Neural progenitor cell (in vitro differentiated cells): ENCODE results near the gene LPAR5. TPM values are rescaled to one million over a fixed set of nuclear protein-coding genes. Genes with fewer than 3 reads are reported as not detected.

Source experiments
- DNase-seq: peaks from one replicate; pipeline ENCODE4 v3.0.0-alpha.2; 2016; ENCODE audit warnings: low spot score
- H2AFZ ChIP-seq: fragments of 200-600 bp; sonication (generic); replicated peaks from 2 replicates; pipeline ENCODE4 v1.6.1; 2016; ENCODE audit warnings: antibody characterized with exemption
- H3F3A ChIP-seq: fragments of 200-600 bp; sonication (generic); 2 replicates; pipeline ENCODE4 v1.6.1; 2016; ENCODE audit warnings: antibody characterized with exemption, low read depth
- H3K27ac ChIP-seq: fragments of 200-600 bp; sonication (generic); 2 replicates; pipeline ENCODE4 v1.5.1; 2016; ENCODE audit warnings: mild to moderate bottlenecking
- H3K27me3 ChIP-seq: fragments of 200-600 bp; sonication (generic); 2 replicates; pipeline ENCODE4 v1.6.1; 2016; ENCODE audit warnings: mild to moderate bottlenecking, moderate library complexity
- H3K36me3 ChIP-seq: fragments of 200-600 bp; sonication (generic); 2 replicates; pipeline ENCODE4 v1.5.1; 2016
- H3K4me1 ChIP-seq: fragments of 200-600 bp; sonication (generic); 2 replicates; pipeline ENCODE4 v1.6.1; 2016; ENCODE audit warnings: mixed run types
- H3K4me2 ChIP-seq: fragments of 200-600 bp; sonication (generic); 2 replicates; pipeline ENCODE4 v1.6.1; 2016
- H3K4me3 ChIP-seq: fragments of 200-600 bp; sonication (generic); 2 replicates; pipeline ENCODE4 v1.5.1; 2016
- H3K79me2 ChIP-seq: fragments of 200-600 bp; sonication (generic); 2 replicates; pipeline ENCODE4 v1.6.1; 2016; ENCODE audit warnings: low read depth
- H3K9ac ChIP-seq: fragments of 200-600 bp; sonication (generic); 2 replicates; pipeline ENCODE4 v1.6.1; 2016
- H3K9me3 ChIP-seq: fragments of 200-600 bp; sonication (generic); 2 replicates; pipeline ENCODE4 v1.5.1; 2016; ENCODE audit warnings: low read depth
- H4K20me1 ChIP-seq: fragments of 200-600 bp; sonication (generic); 2 replicates; pipeline ENCODE4 v1.6.1; 2016; ENCODE audit warnings: low read depth
- H3K27ac Mint-ChIP-seq: 3 replicates; pipeline ENCODE4 v1.8.0; 2021; ENCODE audit warnings: mixed read lengths
- H3K27me3 Mint-ChIP-seq: 2 replicates; pipeline ENCODE4 v1.8.0; 2022; ENCODE audit warnings: low read depth, mild to moderate bottlenecking, inconsistent platforms, moderate library complexity, mixed read lengths; ENCODE audit not compliant: insufficient read depth
- H3K36me3 Mint-ChIP-seq: 3 replicates; pipeline ENCODE4 v1.8.0; 2021; ENCODE audit warnings: mixed read lengths
- H3K4me1 Mint-ChIP-seq: 3 replicates; pipeline ENCODE4 v1.8.0; 2021; ENCODE audit warnings: mixed read lengths
- H3K4me3 Mint-ChIP-seq: 3 replicates; pipeline ENCODE4 v1.8.0; 2021; ENCODE audit warnings: mild to moderate bottlenecking, moderate library complexity, mixed read lengths
- H3K9me3 Mint-ChIP-seq: 3 replicates; pipeline ENCODE4 v1.8.0; 2020; ENCODE audit warnings: mixed read lengths
- CTCF ChIP-seq: fragments of 200-600 bp; sonication (generic); IDR thresholded peaks from 2 replicates; pipeline ENCODE4 v1.5.1; 2017; ENCODE audit warnings: antibody characterized with exemption, mild to moderate bottlenecking
- EZH2 ChIP-seq: fragments of 200-600 bp; sonication (generic); IDR thresholded peaks from 2 replicates; pipeline ENCODE4 v1.6.1; 2017; ENCODE audit warnings: antibody characterized with exemption, mild to moderate bottlenecking, moderate library complexity
- EZH2phosphoT487 ChIP-seq: fragments of 200-600 bp; sonication (generic); IDR thresholded peaks from 2 replicates; pipeline ENCODE4 v1.6.1; 2017; ENCODE audit warnings: antibody characterized with exemption
- small RNA-seq: library from RNA; depleted of rRNA; stranded (forward); fragments of <200 nt; gene quantifications from one replicate; pipeline ENCODE3, GENCODE V24; 2015
- total RNA-seq: library from RNA; depleted of rRNA; stranded (reverse); fragments of >200 nt; gene quantifications from 2 replicates; pipeline ENCODE4 v1.2.3, GENCODE V29; 2015; ENCODE audit warnings: low replicate concordance

Gene LPAR5
- total RNA-seq, 1 donor from 2014 or later: 0.04 TPM

- Histone ChIP-seq H3K36me3 (peaks cover 20% of the 10 kb centered on the region), H3K4me2 (no peak overlapping the region), H3K9ac (no peak overlapping the region), H4K20me1 (peaks cover 8% of the 10 kb centered on the region), H3K27me3 (no peaks in the 10 kb centered on the region), H2AFZ (no peak overlapping the region), H3K9me3 (no peaks in the 10 kb centered on the region), H3K79me2 (peaks cover 32% of the 10 kb centered on the region), H3F3A (peaks cover 64% of the 10 kb centered on the region), H3K27ac (no peak overlapping the region), H3K4me1 (peaks cover 6% of the 10 kb centered on the region), H3K4me3 (no peak overlapping the region)
- Mint-ChIP-seq H3K27me3 (no peaks in the 10 kb centered on the region), H3K4me3 (peak overlapping the region; percentile 99), H3K9me3 (peaks cover 2% of the 10 kb centered on the region), H3K27ac (no peak overlapping the region), H3K36me3 (peaks cover 40% of the 10 kb centered on the region), H3K4me1 (peaks cover 14% of the 10 kb centered on the region)
- DNase-seq: no peak
- no peak for TF ChIP-seq EZH2
- no peak for TF ChIP-seq CTCF
- TF ChIP-seq EZH2phosphoT487: no peak
Observed at GRCh38 chr12:6569312-6569711, 66.4 kb downstream of the LPAR5 start.

Small RNA genes within 50 kb of the gene (small RNA-seq; reads per million reads assigned to genes)
- 50.0 reads per million, percentile 98 among the genes with 10 or more reads in this experiment for gene SCARNA11

Other genes starting within 250 kb of the LPAR5 start
- 0.43 TPM in 1 of 2 replicates, not detected in the other for gene CD27, start 191.0 kb downstream of the LPAR5 start, total RNA-seq
- gene TAPBPL, start 183.9 kb downstream of the LPAR5 start, total RNA-seq: 0.56 TPM in 1 of 2 replicates, not detected in the other
- gene VAMP1, start 165.3 kb downstream of the LPAR5 start, total RNA-seq: 14.3 and 23.1 TPM in 2 replicates
- 95.2 and 143 TPM in 2 replicates for gene MRPL51, start 142.7 kb downstream of the LPAR5 start, total RNA-seq
- 113 and 120 TPM in 2 replicates for gene NCAPD2, start 141.9 kb downstream of the LPAR5 start, total RNA-seq
- 3,866 and 6,177 TPM in 2 replicates for gene GAPDH, start 101.4 kb downstream of the LPAR5 start, total RNA-seq
- gene IFFO1, start 79.9 kb downstream of the LPAR5 start, total RNA-seq: 9.9 and 21.1 TPM in 2 replicates
- gene NOP2, start 67.7 kb downstream of the LPAR5 start, total RNA-seq: 43.8 and 47.8 TPM in 2 replicates
- 381 and 412 TPM in 2 replicates for gene CHD4, start 28.6 kb downstream of the LPAR5 start, total RNA-seq
- gene ACRBP, start 11.5 kb upstream of the LPAR5 start, total RNA-seq: 2.7 and 3.8 TPM in 2 replicates
- 101 and 135 TPM in 2 replicates for gene ING4, start 27.2 kb upstream of the LPAR5 start, total RNA-seq
- 38.0 and 52.0 TPM in 2 replicates for gene ZNF384, start 53.4 kb upstream of the LPAR5 start, total RNA-seq
- gene PIANP, start 64.9 kb upstream of the LPAR5 start, total RNA-seq: 0.32 and 1.7 TPM in 2 replicates
- gene COPS7A, start 88.1 kb upstream of the LPAR5 start, total RNA-seq: 24.5 and 41.8 TPM in 2 replicates
- 120 and 164 TPM in 2 replicates for gene MLF2, start 117.2 kb upstream of the LPAR5 start, total RNA-seq
- gene PTMS, start 130.4 kb upstream of the LPAR5 start, total RNA-seq: 134 and 608 TPM in 2 replicates
- 0.45 and 2.9 TPM in 2 replicates for gene LAG3, start 136.6 kb upstream of the LPAR5 start, total RNA-seq
- gene CD4, start 153.6 kb upstream of the LPAR5 start, total RNA-seq: 2.0 and 2.5 TPM in 2 replicates
- 10.0 and 27.6 TPM in 2 replicates for gene GPR162, start 185.9 kb upstream of the LPAR5 start, total RNA-seq
- 14.1 and 52.6 TPM in 2 replicates for gene P3H3, start 192.4 kb upstream of the LPAR5 start, total RNA-seq
- gene GNB3, start 205.0 kb upstream of the LPAR5 start, total RNA-seq: 2.7 and 7.6 TPM in 2 replicates
- 62.1 and 73.5 TPM in 2 replicates for gene CDCA3, start 215.3 kb upstream of the LPAR5 start, total RNA-seq
- gene USP5, start 216.2 kb upstream of the LPAR5 start, total RNA-seq: 60.9 and 101 TPM in 2 replicates
- gene TPI1, start 231.6 kb upstream of the LPAR5 start, total RNA-seq: 1,038 and 1,695 TPM in 2 replicates
- gene SPSB2, start 237.3 kb upstream of the LPAR5 start, total RNA-seq: 0.65 and 6.6 TPM in 2 replicates